Neural cell (in vitro differentiated cells): ENCODE results near the gene CBFA2T2.

ENCODE experiments used
- CTCF ChIP-seq: fragments of 450-650 bp; IDR thresholded peaks from 2 replicates; pipeline ENCODE4 v1.5.1; 2014; ENCODE audit warnings: antibody characterized with exemption, mild to moderate bottlenecking, moderate library complexity; ENCODE audit not compliant: poor library complexity, severe bottlenecking
- EP300 ChIP-seq: fragments of 450-650 bp; conservative IDR thresholded peaks from 2 replicates; pipeline ENCODE4 v1.6.1; 2014; ENCODE audit warnings: antibody characterized with exemption, mild to moderate bottlenecking, moderate library complexity; ENCODE audit not compliant: poor library complexity, severe bottlenecking
- POLR2AphosphoS5 ChIP-seq: IDR thresholded peaks from 2 replicates; pipeline ENCODE4 v1.6.1; 2012
- TAF1 ChIP-seq: IDR thresholded peaks from 2 replicates; pipeline ENCODE4 v1.6.1; 2012; ENCODE audit warnings: low read depth

GRCh38 chr20:33609504-33609903, 119.6 kb downstream of the CBFA2T2 start:
- TF ChIP-seq POLR2AphosphoS5 (no peak), CTCF (no peak), TAF1 (no peak), EP300 (no peak)
